Cerebellar cortex (tissue), 1 donor: Measurements from ENCODE around the gene FAM227A.
"Not testable (repeated sequence)": the region's sequence is repeated elsewhere in the genome, so short reads cannot be mapped to it uniquely, and the experiment has no call there.

Experiments
- DNase-seq: peaks from one replicate; pipeline ENCODE4 v3.0.0-alpha.2; 2015; ENCODE audit warnings: low spot score

The FAM227A gene

DNA sequence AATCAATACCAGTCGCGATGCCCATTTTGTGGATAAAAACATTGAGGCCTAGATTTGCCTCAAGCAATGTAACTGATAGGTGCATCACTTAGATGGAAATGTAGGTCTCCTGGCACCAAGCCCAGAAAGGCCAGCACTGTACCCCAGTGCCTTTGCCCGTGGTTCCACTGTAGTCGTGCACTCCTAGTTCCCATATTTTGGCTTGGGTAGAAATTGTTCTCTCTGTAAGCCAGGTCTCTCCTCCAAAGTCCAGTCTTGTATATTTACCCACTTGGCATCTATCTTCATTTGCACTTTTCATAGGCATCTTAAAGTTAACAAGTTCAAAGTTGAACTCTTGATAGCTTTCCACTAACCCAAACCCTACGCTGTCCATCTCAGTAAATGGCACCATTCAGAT is 44.6 kb downstream of the FAM227A start:
- DNase-seq = no peak

DNA sequence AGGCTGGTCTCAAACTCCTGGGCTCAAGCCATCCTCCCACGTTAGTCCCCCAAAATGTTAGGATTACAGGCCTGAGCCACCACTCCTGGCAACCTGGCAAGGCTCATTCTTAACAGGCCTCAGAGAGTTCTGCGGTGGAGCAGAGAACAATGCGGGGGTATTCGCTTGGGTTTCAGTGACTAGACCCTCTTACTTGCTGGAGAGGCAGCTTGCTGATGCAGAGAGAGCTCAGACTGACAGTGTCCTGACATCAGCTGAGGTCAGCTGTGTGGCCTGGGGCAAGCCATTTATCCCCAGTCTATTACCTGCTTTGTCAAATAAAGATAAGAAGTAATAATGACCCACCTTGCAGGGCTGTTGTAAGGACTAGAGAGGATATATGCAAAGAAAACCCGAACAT is 46.0 kb downstream of the FAM227A start:
- DNase-seq = no peak

GRCh38 chr22:38608992-38609750 is 47.0 kb downstream of the FAM227A start:
- DNase-seq = peak; percentile 14

DNA sequence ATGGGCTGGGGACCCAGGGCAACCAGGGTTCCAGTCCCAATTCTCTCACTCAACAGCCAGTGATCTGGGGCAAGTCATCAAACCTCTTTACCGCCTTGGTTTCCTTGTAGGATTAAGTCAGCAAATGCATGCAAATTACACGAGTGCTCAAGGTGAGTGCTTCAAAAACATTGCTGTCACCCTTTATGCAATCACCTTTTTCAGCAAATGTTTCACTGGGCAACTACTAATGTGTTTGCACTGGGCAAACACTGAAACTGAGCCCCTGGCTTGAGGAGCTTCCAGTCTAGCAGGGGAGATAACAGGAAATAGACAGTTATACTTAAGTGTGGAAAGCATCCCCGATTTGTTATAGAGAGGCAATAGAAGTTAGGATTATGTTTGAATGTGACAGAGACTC is 48.5 kb downstream of the FAM227A start:
- no peak for DNase-seq

- no peak for DNase-seq
These were observed 54.0 kb downstream of the FAM227A start for GRCh38 chr22:38602166-38602565.

- no peak for DNase-seq
These were observed 54.9 kb downstream of the FAM227A start for GRCh38 chr22:38601221-38601764.

DNA sequence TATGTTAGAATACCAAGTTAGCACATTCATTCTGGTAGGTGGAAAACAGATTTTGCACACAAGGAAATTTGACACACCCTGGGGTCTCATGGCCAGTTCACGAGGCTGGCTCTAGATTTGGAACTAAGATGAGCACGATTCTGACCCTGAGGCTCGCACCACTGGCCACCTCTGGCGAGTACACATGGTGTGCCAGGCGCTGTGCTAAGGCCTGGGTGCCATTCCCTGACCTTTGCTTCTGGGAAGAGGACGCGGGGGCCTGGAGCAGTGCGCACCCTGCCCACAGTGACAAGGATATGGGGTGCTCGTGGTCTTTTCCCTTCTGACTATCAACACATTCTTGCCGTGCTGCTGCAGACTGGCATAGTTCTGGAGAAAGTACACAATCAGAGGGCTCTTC is 56.7 kb downstream of the FAM227A start:
- no peak for DNase-seq

DNA sequence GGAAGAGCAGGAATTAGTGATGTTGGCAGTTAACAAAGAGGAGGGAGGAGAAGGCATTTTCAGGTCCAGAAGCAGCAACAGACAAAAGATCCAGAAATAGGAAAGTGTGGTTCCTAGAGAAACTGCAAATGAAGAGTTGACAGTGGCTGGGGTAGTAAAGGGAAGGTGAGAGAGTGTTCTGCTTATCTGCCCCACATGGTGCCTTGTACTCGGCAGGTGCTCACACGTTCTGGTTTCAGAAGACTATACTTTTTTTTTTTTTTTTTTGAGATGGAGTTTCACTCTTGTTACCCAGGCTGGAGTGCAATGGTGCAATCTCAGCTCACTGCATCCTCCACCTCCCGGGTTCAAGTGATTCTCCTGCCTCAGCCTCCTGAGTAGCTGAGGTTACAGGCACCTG is 73.3 kb downstream of the FAM227A start:
- not testable (repeated sequence) for DNase-seq

- no peak for DNase-seq
These were observed 77.7 kb downstream of the FAM227A start for GRCh38 chr22:38578505-38578904.

DNA sequence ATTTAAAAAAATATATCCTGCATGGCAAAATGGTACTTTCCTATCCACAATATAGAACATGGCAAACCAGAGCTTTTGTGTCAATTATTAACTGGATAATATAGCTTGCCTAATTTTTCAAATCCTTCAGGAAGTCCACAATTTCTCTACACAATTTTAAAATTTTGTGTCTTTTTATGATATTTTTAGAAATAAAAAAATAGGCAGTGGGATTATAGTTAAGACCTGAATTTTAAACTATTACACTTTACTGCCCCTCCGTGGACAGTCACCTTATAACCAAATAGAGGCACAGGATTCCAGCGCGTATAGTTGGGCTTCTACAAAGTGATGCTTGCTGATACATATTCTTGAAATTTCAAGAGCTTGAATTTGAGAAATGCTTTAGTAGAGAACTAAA is 84.1 kb downstream of the FAM227A start:
- DNase-seq = peak; percentile 82

DNA sequence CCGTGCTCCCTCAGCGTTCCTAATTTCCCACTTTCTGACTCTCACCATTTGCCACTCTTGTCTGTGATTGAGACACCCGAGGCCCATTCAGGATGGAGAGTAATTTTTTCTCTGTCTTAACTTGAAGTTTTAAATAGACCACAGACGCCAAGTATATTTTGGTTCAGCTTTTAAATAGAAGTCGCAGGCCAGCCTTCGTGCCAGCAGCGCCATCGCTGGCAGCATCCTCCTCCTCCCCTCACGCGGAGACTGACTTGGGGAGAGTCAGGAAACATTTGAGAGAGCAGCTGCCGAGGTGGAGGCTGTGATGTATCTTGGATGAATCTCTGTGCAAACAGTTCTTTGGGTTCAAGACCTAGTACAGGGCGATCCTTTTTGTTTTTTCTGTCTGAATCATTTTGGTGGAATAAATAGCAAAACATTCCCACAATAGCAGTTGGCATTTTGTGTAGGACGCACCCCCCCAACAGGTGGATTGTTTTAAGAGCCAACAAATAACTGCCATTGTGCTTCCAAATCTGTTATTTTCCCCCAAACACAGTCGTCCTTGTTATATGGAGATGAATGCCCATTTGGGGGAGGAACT is 85.3 kb downstream of the FAM227A start:
- DNase-seq = peak; percentile 82

GRCh38 chr22:38569972-38570778 is 86.0 kb downstream of the FAM227A start, which contains the start of gene DMC1:
TSS of gene DMC1 (minus strand) at chr22:38570183. CDS start at chr22:38568256, 1,927 bp downstream.
- DNase-seq = peak; percentile 90

DNA sequence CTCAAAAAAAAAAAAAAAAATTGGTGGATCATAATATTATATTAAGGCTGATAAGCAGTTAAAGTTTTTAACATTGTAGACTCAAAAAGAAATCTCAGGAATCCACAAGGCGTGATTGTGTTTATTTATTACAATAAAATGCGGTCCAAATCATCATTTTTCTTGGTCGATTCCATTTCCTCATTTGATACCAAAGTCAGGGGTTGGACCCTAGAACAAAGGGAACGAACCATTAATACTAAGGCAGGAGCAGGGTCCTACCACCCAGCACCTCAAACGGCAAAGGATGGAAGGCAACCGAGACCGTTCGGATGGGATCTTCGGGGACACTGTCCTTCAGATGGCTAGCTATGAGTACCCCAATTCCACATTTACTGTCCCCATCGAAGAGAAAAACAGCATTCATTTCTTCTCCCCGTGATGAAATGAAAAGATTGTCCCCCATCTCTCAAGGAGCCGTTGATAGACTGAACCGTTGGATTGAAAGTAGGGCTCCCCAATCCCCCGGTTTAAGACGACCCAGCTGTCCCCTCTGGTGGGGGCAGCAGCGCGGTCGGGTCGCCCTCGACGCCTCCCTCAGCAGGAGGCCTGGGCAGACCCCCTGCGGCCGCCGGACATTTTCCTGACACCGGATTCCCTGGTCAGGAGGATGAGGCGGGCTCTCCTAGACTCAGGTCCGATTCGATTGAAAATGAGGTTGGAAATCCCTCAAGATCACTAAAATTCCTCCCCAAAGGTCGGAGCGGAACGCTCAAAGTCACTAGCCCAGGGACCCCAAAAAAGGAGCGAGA is 86.8 kb downstream of the FAM227A start:
- peak; percentile 19 for DNase-seq

DNA sequence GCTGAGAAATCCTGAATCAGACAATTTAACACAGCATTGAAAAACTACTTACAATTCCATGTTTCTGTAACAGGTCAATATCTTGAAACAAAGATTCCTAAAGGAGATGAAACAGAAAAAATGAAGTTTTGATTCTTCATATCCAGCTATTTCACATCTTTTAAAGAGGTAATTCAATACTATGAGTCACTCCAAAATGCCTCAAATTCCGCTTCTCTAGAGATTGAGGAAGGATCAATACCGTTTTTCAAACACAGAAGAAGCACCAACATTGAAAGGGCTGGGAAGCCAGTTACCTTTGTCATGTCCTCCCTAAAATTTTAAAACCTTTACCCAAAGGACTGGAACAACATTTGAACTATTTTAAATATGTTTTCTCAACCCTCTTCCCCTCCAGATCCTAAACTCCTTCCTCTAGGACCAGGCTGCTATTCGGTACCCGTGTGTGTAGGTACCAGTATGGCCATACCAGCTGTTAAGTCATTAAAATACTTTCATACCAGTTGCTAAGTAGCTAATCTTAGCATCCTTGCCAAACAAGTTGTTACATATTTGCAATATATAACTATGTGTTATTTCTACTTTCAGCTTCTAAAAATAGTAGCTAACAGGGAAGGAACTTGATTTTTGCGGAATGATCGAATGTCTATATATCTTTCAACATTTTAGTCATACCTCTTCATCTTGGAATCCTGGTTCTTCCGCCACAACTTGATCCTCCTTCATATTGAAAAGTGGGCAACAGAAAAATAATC is 88.5 kb downstream of the FAM227A start:
- peak; percentile 20 for DNase-seq

GRCh38 chr22:38566726-38567504 is 89.3 kb downstream of the FAM227A start:
- peak; percentile 78 for DNase-seq

- no peak for DNase-seq
These were observed 90.8 kb downstream of the FAM227A start for GRCh38 chr22:38565441-38565840.

DNA sequence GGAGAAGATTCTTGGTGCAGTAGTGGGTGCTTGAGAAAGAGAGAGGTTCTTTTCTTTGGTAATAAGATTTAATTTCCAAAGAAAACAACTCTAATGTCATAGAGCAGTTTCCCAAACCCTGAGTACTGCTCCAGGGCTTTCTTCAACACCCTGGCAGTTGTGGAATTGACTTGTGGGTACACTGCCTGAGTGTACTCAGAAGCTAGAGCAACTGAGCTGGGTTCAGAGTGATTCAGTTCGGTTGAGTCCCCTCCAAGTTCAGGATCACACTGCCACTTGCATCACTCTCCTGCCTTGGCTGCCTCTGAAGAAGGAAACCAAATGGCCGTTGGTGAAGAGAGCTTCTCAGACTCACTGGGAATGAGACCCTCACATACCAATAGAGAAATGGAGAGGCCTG is 91.5 kb downstream of the FAM227A start:
- no peak for DNase-seq

GRCh38 chr22:38554281-38554680 is 101.9 kb downstream of the FAM227A start:
- DNase-seq = no peak

DNA sequence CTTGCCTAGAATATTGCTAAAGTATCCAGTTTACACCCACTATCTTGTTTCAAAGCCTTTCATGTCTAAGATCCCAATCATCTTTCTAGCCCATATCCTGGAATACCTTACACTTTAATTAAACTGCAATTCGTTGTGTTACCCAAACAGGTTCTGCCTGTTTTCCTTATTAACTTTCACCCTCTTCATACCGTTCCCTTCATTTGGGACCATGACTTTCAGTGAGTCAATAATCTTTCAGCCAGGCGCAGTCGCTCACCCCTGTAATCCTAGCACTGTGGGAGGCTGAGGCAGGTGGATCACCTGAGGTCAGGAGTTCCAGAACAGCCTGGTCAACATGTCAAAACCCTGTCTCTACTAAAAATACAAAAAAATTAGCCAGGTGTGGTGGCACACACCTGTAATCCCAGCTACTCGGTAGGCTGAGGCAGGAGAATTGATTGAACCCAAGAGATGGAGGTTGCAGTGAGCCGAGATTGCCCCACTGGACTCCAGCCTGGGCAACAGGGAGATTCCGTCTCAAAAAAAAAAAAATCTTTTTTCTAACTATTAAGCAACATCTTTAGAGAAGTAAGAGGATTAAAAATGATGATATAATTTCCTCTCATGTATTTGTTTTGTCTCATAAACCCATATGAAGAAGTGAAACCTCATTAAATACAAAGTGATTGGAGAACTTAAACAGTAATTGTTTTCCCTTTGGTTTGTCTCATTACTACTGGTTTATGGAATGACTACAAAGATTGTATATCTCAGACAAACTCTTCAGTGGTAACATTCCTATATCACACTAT is 106.9 kb downstream of the FAM227A start:
- DNase-seq = no peak
